ENCODE measurements around the gene PHRF1. TPM values are rescaled to one million over a fixed set of nuclear protein-coding genes. Genes with fewer than 3 reads are reported as not detected.
A peak's percentile ranks its signal among the peaks of the same experiment; 100 is the strongest.

The PHRF1 gene
- total RNA-seq, result 10 to 100 TPM; 37.3 to 47.1 TPM

- DNase-seq (ENCODE audit: low spot score in 2 of 2) (peak; percentile 95 to 97), ATAC-seq (peak; percentile 90 to 94)
- Mint-ChIP-seq H3K9me3 (no peaks in the 10 kb centered on the region), H3K27ac (peak within 1 kb of the TSS; percentile 97 to 99), H3K36me3 (peaks cover 8% of the 10 kb centered on the region in 2 donors)
Measured at GRCh38 chr11:575996-576768, at the start of gene PHRF1. PHRF1 (plus strand) TSS chr11:576470; CDS start chr11:581513, 5,043 bp downstream.

- H3K36me3 Mint-ChIP-seq, result no peaks in the 10 kb centered on the region
- no peaks in the 10 kb centered on the region for H3K9me3 Mint-ChIP-seq
- DNase-seq (ENCODE audit: low spot score in 2 of 2) (no peak), ATAC-seq (peak in 1 of 2 donors; percentile 6)
- H3K27ac Mint-ChIP-seq, result no peak overlapping the region
Measured at GRCh38 chr11:528166-528814, 48.0 kb upstream of the PHRF1 start.

- Mint-ChIP-seq H3K9me3 (no peaks in the 10 kb centered on the region), H3K27ac (no peak overlapping the region), H3K36me3 (no peaks in the 10 kb centered on the region)
- no peak for DNase-seq (ENCODE audit: low spot score in 2 of 2)
- ATAC-seq, result peak in 1 of 2 donors; percentile 19
Measured at GRCh38 chr11:528815-529727, 47.2 kb upstream of the PHRF1 start.

- Mint-ChIP-seq H3K36me3 (no peaks in the 10 kb centered on the region), H3K9me3 (no peaks in the 10 kb centered on the region), H3K27ac (no peak overlapping the region)
- ATAC-seq, result no peak
- no peak for DNase-seq (ENCODE audit: low spot score in 2 of 2)
Measured at GRCh38 chr11:529728-530411, 46.4 kb upstream of the PHRF1 start.

- Mint-ChIP-seq H3K36me3 (no peaks in the 10 kb centered on the region), H3K9me3 (no peaks in the 10 kb centered on the region), H3K27ac (no peak overlapping the region)
- ATAC-seq (no peak), DNase-seq (ENCODE audit: low spot score in 2 of 2) (no peak)
Measured at GRCh38 chr11:530960-531831, 45.1 kb upstream of the PHRF1 start.

- Mint-ChIP-seq H3K9me3 (no peaks in the 10 kb centered on the region), H3K27ac (no peak overlapping the region), H3K36me3 (no peaks in the 10 kb centered on the region)
- DNase-seq (ENCODE audit: low spot score in 2 of 2), result no peak
- no peak for ATAC-seq
Measured at GRCh38 chr11:531919-532526, 44.2 kb upstream of the PHRF1 start.

GRCh38 chr11:532527-532985 lies 43.7 kb upstream of the PHRF1 start:
- H3K36me3 Mint-ChIP-seq, result no peaks in the 10 kb centered on the region
- ATAC-seq, result no peak
- no peak overlapping the region for H3K27ac Mint-ChIP-seq
- no peak for DNase-seq (ENCODE audit: low spot score in 2 of 2)
- no peaks in the 10 kb centered on the region for H3K9me3 Mint-ChIP-seq

- Mint-ChIP-seq H3K27ac (no peak overlapping the region), H3K9me3 (no peaks in the 10 kb centered on the region), H3K36me3 (no peaks in the 10 kb centered on the region)
- DNase-seq (ENCODE audit: low spot score in 2 of 2) (no peak), ATAC-seq (no peak)
Measured at GRCh38 chr11:532986-533585, 43.2 kb upstream of the PHRF1 start.

- H3K36me3 Mint-ChIP-seq, result no peaks in the 10 kb centered on the region
- no peaks in the 10 kb centered on the region for H3K9me3 Mint-ChIP-seq
- no peak overlapping the region for H3K27ac Mint-ChIP-seq
- DNase-seq (ENCODE audit: low spot score in 2 of 2), result no peak
- ATAC-seq, result no peak
Measured at GRCh38 chr11:533586-534395, 42.5 kb upstream of the PHRF1 start.

- ATAC-seq (peak in 1 of 2 donors; percentile 0), DNase-seq (ENCODE audit: low spot score in 2 of 2) (peak; percentile 51 to 62)
Measured at GRCh38 chr11:534396-535209, 41.7 kb upstream of the PHRF1 start.

GRCh38 chr11:535210-535518 lies 41.1 kb upstream of the PHRF1 start:
- DNase-seq (ENCODE audit: low spot score in 2 of 2), result no peak
- H3K27ac Mint-ChIP-seq, result no peak overlapping the region
- no peaks in the 10 kb centered on the region for H3K36me3 Mint-ChIP-seq
- H3K9me3 Mint-ChIP-seq, result no peaks in the 10 kb centered on the region
- ATAC-seq, result no peak

More at GRCh38 chr11:534396-535209, 41.7 kb upstream of the PHRF1 start:
- Mint-ChIP-seq H3K27ac (peak overlapping the region in 1 of 2 donors; percentile 86), H3K36me3 (no peaks in the 10 kb centered on the region), H3K9me3 (no peaks in the 10 kb centered on the region)

- Mint-ChIP-seq H3K27ac (peak within 1 kb of the TSS; percentile 85 to 88), H3K9me3 (no peaks in the 10 kb centered on the region), H3K36me3 (no peaks in the 10 kb centered on the region)
- DNase-seq (ENCODE audit: low spot score in 2 of 2), result peak; percentile 97 to 99
- ATAC-seq, result peak; percentile 89 to 91
Measured at GRCh38 chr11:535519-536454, 40.5 kb upstream of the PHRF1 start, which contains the start of gene HRAS. HRAS (minus strand) TSS chr11:535576.

All from activated naive CD4-positive, alpha-beta T cell treated with anti-CD3 and anti-CD28 coated beads, Interleukin-2, amount 50 U/mL, for 72 hours (primary cell).